AG09319 (cell line): Measurements from ENCODE around the gene CEP72.
"Not testable (repeated sequence)": the region's sequence is repeated elsewhere in the genome, so short reads cannot be mapped to it uniquely, and the experiment has no call there.

Experiments used
- DNase-seq: peaks from one replicate; pipeline ENCODE4 v3.0.0-alpha.2; 2010; ENCODE audit warnings: low read depth; ENCODE audit errors: extremely low read depth
- CTCF ChIP-seq: IDR thresholded peaks from 2 replicates; pipeline ENCODE4 v1.5.1; 2011; ENCODE audit warnings: low read depth, mild to moderate bottlenecking, inconsistent platforms, low read length, moderate library complexity

Gene CEP72

DNA sequence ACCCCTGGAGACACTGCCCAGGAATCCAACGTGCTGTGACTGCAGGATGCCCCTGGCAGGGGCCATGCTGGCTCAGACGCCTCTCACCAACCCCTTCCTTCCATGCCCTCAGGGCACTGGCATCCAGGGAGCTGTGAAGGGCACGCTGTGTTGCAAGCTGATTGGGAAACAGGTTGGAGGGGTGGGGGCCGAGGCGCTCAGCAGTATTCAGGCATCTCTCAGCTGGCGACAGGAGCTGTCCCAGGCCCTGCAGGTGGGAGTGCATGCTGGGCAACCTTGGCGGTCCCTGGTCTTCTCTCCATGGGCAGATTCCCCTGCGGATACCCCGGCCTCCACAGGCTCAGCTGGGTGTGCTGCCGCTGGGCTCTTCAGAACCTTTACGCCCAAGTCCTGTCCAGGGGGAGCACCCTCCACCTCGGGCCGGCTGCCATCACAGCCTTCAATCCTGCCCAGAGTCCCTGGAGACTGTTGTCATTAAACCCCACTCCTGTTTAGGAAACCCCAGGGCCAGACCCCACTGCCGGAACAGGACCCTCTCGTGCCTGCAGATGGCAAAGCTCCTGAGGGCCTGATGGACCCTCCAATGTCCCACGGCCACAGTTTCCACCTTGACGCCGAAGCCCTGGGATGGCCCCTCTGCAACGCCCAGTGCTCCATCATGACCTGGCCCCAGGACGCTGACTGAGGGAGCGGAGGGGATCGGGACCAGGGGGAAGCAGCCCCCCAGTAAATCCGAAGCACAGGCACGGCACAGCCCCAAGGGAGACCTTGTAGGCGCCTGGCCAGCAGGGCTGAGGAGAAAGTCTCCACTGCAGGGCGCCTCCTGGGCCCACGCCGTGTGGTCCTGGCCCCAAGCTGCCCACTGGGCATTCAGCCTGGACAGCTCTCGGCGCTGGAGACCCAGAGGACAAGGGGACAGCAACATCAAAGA is 71.7 kb downstream of the CEP72 start:
- TF ChIP-seq CTCF: no peak
- DNase-seq: no peak

GRCh38 chr5:684751-685216 is 72.6 kb downstream of the CEP72 start:
- no peak for TF ChIP-seq CTCF

DNA sequence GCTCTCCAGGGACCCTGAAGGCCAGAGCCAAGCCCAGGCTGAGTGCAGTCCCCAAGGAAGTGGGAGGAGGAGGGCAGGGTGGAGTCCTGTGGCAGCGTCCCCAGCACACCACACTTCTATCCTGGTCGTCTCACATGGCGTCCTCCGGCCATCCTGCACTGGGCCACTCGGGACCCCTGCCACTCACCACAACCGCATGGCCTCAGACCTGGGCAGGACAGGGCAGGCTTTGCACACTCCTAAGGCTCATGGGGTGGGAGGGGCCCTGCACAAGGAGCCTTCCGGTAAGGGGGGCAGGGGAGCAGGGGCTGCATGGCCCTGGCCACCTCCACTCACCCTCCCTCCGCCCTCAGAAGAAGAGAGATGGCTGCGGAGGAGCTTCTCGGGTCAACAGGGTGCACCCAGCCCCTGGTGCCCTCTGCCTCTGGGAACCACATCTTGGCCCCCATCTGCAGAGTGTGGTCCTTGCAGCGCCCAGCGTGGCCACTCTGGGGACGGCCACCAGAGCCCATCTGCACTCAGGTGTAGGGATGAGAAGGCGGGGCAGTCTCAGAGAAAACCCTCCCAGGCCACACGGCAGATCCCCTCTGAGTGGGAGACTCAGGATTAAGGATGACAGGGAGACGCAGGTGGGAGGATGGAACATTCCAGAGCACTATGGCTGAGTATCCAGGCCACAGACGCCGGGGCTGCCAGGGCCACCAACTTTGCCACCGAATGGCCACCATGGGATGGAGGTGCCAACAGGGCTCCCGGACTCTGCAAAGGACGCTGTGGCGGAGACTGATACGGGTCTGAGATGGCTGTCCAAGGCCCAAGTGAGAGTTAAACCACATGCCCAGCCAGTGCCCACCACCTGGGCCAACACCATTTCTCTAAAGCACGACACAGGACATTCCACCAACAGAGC is 73.4 kb downstream of the CEP72 start:
- no peak for DNase-seq

More at GRCh38 chr5:684751-685216, 72.6 kb downstream of the CEP72 start:
- DNase-seq: no peak

GRCh38 chr5:686172-686523 is 74.0 kb downstream of the CEP72 start:
- DNase-seq: not testable (repeated sequence)

More for the DNA sequence above, 73.4 kb downstream of the CEP72 start:
- no peak for TF ChIP-seq CTCF

DNA sequence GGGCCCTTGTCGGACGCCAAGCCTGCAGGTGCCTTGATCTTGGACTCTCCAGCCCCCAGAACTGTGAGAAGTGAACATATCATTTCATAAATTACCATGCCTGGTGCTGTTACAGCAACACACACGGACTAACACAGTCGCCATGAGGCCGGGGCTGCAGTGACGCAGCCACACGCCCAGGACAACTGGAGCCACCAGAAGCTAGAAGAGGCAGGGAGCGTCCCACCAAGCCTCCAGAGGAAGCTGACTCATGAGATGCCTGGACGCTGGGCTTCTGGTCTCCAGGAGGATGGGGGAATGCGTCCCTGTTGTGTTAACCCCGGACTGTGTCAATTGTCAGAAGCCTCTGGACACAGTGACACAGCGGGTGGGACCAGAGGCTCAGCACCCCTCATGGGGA is 74.8 kb downstream of the CEP72 start:
- DNase-seq: not testable (repeated sequence)

GRCh38 chr5:688348-689010 is 76.3 kb downstream of the CEP72 start:
- not testable (repeated sequence) for DNase-seq

- not testable (repeated sequence) for DNase-seq
Measured at GRCh38 chr5:690293-690692, 78.2 kb downstream of the CEP72 start.

GRCh38 chr5:691049-691448 is 78.9 kb downstream of the CEP72 start:
- DNase-seq: not testable (repeated sequence)

DNA sequence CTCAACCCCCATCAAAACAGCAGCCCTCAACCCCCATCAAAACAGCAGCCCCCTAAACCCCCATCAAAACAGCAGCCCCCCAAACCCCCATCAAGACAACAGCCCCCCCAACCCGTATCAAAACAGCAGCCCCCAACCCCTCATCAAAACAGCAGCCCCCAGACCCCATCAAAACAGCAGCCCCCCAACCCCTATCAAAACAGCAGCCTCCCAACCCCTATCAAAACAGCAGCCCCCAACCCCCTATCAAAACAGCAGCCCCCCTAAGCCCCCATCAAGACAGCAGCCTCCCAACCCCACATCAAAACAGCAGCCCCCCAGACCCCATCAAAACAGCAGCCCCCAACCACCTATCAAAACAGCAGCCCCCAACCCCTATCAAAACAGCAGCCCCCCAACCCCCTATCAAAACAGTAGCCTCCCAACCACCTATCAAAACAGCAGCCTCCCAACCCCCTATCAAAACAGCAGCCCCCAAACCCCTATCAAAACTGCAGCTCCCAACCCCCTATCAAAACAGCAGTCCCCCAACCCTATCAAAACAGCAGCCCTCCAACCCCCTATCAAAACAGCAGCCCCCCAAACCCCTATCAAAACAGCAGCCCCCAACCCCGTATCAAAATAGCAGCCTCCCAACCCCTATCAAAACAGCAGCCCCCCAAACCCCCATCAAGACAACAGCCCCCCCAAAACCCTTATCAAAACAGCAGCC is 79.8 kb downstream of the CEP72 start:
- DNase-seq: no peak
- no peak for TF ChIP-seq CTCF

DNA sequence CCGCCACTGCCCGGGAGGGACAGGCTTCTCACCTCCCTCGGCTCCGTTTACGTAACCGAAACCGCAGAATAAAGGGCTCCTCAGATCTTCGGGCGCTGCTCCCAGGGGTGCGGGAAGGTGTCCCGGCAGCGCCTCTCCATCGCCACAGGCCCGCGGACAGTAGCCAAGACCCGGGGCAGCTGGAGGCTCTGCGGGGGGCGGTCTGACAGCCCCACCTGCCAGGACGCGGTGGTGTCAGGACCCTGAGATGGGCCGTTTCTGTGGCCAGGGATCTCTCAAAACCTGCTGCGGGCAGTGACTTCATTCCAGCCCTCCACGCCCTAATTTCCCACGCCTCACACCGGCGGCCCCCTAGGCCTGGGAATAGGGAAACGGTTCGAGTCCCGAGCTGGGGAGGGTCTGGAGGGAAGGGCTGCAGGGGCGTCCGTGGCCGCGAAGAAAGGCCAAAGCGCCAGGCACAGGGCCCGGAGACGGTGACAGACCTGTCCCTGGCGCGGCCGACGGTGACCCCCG is 80.4 kb downstream of the CEP72 start:
- DNase-seq: not testable (repeated sequence)

DNA sequence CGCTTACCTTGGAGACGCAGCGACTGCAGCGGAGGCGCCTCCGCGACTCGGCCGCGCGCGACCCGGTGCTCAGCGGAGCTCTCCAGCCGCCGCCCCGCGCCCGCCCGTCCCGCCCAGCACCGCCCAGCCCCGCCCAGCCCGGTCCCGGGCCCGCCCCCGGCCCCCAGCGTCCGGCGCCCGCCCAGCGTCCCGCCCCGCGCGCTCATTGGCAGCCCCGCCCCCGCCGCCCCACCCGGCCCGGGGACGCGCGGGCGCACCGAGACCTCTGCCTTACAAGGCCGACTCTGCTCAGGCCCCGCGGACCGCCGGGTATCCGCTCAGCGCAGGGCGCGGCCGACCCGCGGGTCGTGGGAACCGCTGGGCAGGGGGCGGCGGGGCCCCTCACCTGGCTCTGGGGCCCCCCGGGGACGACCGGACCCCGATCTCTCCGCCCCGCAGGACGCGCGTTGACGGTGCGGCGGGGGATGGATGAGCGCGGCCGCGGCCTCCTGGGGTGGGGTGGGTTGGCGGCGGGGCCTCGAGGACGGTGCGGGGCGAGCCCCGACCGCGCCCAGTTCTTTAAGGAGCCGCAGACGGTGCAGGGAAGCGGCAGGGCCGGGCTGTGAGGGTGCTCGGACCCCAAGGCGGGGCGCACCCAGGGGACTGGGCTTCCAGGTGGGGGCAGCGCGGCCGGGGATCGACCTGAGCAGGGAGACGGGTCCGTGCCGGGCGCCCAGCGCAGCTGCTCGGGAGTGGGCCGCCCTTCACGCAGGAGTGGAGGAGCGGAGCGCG is 81.3 kb downstream of the CEP72 start, which contains the start of gene TPPP:
TPPP (minus strand) TSS at position 82 of the 771 bp plus-strand sequence. CDS start 15,292 bp downstream, outside the sequence.
- DNase-seq: not testable (repeated sequence)

GRCh38 chr5:694042-694431 is 81.9 kb downstream of the CEP72 start:
- not testable (repeated sequence) for DNase-seq

- DNase-seq: not testable (repeated sequence)
Measured at GRCh38 chr5:695475-695874, 83.3 kb downstream of the CEP72 start.
